DMS53 treated with DMSO at 0.1 percent for 48 hours (cell line): ENCODE results near the gene INSRR.

Experiments used
- DNase-seq: peaks from one replicate; lab custom pipeline; 2025; ENCODE audit not compliant: unreplicated experiment; lab: John Stamatoyannopoulos, UW

Gene INSRR

GRCh38 chr1:156808186-156809030, 50.5 kb downstream of the INSRR start:
- DNase-seq, result no peak

- no peak for DNase-seq
Measured at GRCh38 chr1:156807627-156808026, 51.3 kb downstream of the INSRR start.

GRCh38 chr1:156806512-156807440, 52.1 kb downstream of the INSRR start:
- DNase-seq, result no peak

GRCh38 chr1:156805766-156806511, 53.0 kb downstream of the INSRR start:
- DNase-seq, result no peak

DNA sequence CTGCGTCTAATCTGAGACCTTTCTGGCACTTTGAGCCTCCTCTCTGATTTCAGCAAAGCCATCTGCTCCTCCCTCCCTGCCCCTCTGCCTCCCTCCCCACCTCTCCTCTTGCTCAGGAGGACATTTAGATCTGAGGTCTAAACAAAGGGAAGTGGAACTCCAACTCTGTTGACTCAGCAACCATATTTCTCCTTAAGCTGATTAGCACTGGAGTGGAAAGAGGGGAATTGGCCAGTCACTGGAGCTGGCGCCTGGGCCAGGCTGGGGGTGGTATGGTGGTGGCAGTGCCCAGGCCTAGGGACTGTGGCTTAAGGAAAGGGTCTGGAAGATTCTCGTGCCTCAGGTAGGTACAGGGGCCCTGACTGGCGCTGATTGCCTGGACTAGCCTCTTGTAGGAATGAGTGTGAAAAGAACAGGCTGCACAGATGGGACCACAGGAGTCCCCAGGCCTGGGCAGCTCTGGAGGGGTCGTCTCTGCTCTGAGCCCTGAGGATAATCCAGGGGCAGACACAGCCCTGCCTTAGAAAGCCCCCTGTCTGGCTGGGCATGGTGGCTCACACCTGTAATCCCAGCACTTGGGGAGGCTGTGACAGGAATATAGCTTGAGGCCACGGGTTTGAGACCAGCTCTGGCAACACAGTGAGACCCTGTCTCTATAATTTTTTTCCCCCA, 54.2 kb downstream of the INSRR start:
- DNase-seq, result no peak

DNA sequence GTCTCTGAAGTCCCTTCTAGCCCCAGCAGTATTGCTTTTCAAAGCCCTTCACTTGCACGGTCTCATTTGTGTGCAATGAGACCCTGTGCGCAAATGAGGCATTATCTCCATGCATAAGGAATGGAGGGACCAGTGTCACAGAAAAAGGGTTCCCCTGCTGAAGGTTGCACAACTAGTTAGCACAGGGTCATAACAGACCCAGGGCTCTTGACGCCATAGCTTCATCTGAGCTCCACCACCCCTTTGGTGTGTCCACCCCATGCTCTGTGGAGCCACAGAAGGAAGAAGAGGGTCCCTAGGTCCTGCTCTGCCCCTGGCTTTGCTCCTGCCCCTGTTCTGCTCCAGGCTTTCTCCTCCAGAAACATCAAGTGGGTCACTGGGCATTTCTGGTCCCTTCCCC, 54.9 kb downstream of the INSRR start:
- no peak for DNase-seq

- no peak for DNase-seq
Measured at GRCh38 chr1:156803086-156803851, 55.6 kb downstream of the INSRR start.

- no peak for DNase-seq
Measured at GRCh38 chr1:156802421-156802935, 56.4 kb downstream of the INSRR start.

- no peak for DNase-seq
Measured at GRCh38 chr1:156801409-156802121, 57.4 kb downstream of the INSRR start.

- peak; percentile 62 for DNase-seq
Measured at GRCh38 chr1:156797212-156797871, 61.6 kb downstream of the INSRR start.

- DNase-seq, result no peak
Measured at GRCh38 chr1:156796340-156797097, 62.4 kb downstream of the INSRR start.

- no peak for DNase-seq
Measured at GRCh38 chr1:156795787-156796186, 63.1 kb downstream of the INSRR start.

DNA sequence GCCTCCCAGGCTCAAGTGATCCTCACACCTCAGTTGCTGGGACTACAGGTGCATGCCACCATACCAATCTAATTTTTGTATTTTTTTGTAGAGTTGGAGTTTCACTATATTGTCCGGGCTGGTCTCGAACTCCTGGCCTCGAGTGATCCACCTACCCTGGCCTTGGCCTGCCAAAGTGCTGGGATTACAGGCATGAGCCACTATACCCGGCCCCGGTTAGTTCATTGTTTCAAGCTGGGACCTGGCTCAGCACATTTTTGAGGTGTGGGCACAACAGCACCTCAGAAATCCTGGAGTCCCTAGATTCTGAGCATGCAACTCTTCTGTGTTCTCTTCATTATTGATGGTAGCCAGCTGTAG, 63.6 kb downstream of the INSRR start:
- DNase-seq, result no peak

- no peak for DNase-seq
Measured at GRCh38 chr1:156794506-156795373, 64.2 kb downstream of the INSRR start.
